HG02623 (cell line): ENCODE data around the gene SERPINA3.

Experiments used
- ATAC-seq: cut with Tn5 transposase; IDR thresholded peaks from one replicate; pipeline ENCODE4 v1.9.1; 2021; ENCODE audit warnings: moderate library complexity; ENCODE audit not compliant: unreplicated experiment

The SERPINA3 gene

DNA sequence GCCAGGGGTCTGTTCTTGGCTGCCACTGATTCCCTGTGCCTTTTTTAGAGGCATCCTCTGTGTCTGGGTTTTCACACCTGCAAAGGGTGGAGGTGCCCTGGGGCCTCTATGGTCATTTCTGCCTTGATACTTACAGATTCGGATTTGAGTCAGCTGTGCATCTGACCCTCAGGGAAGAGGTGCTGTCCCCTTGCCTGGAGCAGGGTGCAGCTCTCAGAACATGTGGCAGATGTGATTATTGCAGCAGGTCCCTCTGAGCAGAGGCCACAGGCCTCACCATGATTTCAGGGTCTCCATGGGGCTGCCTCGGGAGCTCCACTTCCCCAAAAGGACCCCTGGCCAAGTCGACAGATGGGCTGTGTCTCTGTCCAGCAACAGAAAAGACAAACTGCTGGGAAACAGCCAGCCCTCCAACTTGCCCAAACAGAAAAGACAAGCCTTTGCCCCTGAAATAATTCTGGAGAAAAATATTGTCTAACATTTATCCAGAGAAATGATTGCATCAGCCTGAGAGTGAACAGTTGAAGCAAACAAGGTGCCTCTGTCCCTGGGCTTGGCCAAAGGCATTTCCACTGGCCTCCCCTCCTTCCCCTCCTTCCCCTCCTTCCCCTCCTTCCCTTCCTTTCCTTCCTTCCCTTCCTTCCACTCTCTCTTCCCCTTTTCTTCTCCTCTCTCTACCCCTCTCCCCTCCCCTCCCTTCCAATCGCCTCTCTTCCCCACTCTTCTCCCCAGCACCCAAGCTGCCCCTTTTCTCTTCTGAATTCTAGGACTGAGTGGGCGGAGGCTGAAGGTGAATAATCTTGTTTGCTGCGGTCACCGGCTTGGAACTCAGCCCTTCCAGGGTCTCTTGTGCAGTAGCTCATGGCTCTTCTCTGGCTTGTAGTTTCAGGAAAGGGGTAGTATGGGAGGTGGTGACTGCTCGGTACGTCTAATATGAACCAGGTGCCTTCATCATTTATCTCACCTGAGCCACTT, 676 bp downstream of the SERPINA3 start:
- ATAC-seq = no peak

DNA sequence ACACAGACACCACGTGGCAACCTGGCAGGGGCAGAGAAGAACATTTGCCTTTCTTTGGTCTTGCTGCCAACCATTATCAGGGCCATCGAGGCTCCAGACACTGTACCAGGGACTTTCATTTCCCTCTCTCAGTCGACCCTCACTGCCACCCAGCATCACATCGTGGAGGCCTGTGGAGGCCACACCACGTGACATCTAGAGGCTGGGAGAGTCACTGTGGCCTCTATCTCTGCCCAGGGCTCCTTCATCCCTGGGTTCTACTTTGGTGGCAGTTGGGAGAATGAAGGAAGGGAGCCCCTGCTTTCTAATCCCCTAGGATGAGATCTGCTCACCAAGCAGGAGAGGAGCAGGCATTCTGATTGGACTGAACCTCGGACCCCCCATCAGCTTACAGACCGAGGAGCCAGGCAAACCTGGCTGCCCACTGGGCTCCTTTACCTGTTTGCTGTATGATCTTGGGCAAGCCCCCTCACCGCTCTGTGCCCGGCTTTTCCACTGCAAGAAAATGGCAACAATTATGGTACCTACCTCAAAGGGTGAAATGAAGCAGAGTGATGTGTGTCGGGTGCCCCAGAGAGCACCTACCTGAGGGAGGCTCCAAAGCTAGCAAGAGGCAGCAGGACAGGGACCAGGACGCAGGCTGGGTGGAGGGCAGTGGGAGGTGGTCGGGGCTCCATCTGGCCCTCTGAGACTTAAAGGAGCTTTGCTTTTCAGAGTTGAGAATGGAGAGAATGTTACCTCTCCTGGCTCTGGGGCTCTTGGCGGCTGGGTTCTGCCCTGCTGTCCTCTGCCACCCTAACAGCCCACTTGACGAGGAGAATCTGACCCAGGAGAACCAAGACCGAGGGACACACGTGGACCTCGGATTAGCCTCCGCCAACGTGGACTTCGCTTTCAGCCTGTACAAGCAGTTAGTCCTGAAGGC, 1.8 kb downstream of the SERPINA3 start:
- ATAC-seq = no peak

DNA sequence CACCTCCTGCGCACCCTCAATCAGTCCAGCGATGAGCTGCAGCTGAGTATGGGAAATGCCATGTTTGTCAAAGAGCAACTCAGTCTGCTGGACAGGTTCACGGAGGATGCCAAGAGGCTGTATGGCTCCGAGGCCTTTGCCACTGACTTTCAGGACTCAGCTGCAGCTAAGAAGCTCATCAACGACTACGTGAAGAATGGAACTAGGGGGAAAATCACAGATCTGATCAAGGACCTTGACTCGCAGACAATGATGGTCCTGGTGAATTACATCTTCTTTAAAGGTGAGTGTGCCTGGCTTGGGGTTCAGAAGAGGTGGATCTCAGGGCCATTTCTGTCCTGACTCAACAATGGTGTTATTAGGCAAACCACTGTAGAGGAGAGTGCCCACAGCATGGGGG, 2.6 kb downstream of the SERPINA3 start:
- no peak for ATAC-seq

DNA sequence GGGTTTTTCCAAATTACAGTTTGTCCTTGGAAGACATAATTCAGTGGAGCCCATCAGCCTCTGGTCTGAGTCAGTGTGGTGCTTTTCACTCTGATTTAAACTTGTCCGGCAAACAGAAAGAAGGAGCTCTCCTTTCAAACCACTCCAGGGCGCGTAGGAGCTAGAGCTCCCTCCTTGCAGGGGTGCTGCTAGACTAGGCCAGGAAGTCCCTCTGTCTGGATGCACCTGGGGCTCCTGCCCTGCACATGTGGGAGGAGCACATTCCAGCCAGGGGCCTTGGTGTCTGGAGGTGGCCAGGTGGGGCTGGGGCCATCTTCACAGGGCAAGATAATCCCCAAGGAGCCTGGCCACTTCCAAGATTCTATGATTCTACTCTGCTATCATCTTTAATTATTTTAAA, 3.1 kb downstream of the SERPINA3 start:
- ATAC-seq = no peak

DNA sequence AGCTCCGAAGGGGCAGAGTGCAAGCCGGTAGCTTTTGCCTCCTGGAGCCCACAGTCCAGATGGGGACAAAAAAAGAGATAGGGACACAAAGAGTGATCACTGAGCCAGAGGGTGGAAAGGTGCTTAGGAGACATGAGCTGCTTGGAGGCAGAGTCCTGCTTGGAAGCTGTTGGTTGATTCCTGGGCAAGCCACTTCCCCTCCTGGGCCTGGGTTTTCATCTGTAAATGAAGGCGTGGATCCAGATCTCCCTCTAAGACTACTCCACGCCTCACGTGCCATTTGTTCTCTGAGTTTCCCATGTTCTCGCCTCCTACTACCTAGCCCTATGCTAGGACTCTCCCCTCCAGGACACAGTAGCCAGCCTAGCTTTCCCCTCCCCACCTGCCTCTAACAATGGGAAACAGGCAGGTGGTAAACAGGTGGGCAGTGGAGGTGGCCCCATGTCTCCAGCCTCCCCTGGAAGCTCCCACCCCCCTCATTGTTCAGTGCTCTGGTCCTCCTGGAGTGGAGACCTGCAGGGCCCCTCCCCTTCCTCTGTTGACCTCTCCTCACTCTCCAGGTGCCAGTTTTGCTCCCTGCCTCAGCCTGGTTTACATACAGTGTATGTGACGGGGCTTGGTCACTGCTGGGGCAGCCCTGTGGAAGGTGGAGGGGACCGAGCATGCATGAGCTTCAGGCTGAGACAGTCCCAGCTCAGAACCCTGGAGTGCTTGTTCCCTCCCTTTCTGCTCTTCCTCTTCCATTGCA, 3.8 kb downstream of the SERPINA3 start:
- no peak for ATAC-seq

DNA sequence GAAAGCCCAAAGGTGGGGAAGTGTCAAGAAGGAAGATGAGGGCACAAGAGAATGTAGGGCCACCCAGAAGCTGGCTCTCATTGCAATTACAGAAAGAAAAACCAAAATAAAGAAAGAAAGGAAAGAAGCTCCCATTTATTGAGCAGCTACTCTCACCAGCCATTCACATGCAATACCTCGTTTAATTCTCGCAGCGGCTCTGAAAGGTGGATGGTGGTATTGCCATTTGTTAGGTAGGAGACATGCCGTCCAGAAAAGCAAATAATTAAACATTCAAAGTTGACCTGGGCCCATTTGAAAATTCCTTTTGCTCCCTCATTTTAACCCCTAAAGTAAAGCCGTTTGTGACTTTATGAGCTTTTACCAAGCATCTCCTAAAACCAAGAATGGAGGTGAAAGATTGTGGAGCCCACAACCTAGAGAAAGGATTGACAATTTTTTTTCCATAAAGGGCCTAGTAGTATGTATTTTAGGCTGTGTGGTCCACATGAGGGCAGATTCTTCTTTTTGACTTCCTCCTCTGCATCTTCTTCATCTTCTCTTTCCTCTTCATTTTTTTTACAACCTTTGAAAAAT, 5.3 kb downstream of the SERPINA3 start:
- no peak for ATAC-seq

DNA sequence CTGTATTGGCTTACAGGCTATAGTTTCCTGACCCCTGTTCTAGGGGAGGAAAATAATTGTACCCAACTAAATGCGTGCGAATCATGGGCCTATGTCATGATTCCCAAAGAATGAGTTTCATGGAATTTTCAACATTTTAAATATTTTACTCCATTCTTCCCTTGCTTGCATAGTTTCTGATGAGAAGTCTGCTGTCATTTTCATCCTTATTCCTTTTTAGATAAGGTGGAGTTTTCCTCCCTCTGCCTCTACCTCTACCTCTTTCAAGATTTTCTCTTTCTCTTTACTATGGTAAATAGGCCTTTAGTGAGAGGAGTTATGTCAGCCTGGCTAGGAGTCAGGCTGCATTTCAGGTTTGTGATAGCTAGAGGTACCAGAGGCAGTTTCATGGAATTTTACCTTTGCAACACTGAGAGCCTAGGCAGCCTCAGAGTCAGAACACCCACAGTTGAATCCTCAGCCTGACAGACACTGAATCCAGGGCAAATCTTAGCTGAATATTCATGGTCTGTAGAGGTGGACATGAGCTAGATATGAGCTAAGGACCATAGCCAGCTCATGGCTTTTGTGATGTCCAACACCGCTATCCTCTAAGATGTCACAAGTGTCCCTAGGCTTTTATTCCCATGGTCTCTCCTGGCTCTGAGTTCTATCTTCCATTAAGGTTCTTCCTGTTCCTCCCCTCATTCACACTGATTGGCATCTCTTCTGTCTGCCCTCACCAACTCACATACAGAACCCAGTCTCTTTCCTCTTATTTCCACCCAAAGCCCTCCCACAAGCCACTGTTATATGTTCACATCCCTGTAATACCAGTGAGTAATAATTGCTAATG, 6.0 kb downstream of the SERPINA3 start:
- no peak for ATAC-seq

DNA sequence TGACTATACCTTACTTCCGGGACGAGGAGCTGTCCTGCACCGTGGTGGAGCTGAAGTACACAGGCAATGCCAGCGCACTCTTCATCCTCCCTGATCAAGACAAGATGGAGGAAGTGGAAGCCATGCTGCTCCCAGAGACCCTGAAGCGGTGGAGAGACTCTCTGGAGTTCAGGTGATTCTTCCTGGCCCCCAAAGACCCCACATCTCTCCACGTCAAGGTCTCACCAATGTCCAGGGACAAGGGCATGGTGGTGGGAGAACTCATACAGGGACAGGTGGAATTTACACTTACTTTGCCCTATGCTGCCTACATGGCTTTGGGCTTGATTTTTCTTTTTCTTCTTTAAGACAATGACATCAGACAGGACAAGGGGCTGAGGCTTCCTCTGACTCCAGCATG, 7.1 kb downstream of the SERPINA3 start:
- ATAC-seq = no peak

DNA sequence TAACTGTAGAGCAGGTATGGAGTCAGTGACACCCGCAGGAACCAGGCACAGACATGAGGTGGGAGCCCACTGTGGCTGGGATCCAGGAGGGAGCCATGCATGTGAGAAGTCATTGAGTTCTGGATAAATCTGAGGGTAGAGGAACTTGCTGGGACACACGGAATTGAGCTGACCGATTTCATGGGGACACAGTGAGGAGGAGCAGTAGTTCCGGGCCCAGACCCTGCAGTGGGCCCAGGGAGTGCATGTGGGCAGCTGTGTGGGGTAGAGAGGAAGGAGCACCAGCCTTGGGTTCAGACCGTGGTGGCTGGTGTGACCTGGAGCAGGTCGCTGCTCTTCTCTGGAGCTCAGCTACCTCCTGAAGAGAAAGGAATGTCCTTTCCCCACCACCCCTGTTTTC, 8.4 kb downstream of the SERPINA3 start:
- no peak for ATAC-seq

DNA sequence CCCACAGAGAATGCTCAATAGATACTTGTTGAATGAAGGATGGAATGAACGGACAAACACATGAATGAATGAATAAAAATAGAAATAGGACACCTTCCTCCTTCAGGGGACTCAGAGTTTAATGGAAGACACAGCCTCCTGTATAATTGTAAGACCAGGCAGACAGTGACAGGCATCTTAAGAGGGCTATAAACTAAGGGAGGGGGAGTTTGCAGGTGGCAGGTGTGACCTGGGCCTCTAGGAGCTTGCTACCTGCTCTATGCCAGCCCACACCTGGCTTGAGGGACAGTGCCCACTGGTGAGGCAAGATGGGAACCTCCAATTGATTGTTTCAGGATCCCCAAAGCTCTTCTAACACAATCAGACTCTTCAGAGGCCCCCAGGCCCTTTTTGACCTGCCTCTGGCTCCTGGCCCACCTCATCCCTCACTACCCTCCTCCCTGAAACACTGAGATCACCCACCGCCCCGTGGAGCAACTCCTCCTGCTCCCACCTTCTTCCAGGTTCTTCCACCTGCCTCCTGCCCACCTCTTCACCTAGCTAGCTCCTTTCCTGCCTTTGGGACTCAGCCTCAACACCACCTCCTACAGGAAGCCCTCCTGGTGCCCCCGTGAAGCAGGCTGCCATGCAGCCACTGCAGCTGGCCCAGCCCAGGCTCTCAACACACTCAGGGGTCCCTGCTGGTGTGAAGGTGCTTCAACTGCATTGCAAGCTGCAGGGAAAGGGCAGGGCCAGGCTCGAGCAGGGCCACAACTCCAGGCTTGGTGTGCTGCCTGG, 9.4 kb downstream of the SERPINA3 start:
- no peak for ATAC-seq

DNA sequence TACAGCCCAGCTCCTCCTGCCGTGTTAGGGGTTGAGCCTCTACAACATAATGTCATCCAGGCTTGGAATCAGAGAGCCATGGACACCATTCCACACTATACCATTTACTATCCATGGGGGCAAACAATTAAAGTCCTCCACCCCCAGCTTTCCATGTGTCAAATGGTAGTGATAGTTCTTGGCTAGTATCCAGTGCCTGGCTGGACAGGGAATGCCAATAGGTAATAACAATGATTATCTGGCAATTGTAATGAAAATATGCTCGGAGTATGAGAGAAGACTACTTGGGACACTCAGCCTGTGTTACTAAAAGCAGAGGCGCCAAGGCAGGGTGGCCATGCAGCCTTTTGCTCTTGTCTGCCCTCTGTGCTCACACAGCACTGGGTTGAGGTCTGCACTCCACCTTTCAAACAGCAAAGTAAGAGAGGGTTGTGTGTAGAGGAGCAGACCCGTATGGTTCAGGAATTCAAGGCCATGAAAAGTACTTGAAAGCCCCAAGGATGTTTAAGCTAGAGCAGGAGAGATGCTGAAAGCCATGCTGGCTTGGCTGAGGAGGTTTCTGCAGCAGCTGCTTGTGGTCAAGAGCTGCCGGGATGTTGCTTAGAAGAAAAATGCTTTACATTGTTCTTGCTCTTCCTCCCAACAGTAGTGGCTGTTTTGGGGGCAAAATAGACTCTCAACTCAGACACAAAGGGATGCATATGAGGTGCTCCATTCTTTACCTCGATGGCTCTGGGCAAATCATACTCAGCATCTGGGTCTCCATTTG, 10.6 kb downstream of the SERPINA3 start:
- ATAC-seq = no peak

DNA sequence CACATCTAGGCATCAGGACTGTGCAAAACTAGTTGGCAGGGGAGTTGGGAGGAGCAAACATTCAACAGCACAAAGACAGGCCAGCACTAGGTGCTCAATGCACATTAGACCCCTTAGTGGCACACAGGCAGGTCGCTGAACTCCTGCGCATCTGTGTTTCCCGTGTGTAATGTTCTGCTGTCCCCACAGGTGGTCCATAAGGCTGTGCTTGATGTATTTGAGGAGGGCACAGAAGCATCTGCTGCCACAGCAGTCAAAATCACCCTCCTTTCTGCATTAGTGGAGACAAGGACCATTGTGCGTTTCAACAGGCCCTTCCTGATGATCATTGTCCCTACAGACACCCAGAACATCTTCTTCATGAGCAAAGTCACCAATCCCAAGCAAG, 11.2 kb downstream of the SERPINA3 start:
- ATAC-seq = no peak

DNA sequence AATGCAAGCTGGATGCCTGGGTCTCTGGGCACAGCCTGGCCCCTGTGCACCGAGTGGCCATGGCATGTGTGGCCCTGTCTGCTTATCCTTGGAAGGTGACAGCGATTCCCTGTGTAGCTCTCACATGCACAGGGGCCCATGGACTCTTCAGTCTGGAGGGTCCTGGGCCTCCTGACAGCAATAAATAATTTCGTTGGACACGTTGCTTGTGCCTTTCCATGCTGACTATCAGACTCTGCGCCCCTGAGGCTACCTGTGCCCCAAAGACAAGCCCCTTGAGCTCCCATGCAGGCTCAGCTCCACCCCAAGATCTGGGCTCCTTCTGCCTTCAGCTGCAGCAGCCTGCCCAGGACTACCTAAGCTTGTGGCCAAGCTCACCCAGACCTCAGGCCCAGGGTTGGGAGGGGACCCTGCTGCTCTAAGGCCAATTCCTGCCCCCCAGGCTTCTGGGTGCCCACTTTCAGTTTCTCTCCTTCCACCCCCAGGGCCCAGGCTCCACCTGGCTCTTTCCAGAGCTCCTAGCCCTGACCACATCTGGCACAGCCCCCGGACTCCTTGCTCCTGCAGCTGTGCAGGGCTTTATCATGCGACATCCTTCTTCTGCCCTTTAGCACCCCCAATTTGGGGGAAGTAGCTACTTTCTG, 11.8 kb downstream of the SERPINA3 start:
- ATAC-seq = no peak

DNA sequence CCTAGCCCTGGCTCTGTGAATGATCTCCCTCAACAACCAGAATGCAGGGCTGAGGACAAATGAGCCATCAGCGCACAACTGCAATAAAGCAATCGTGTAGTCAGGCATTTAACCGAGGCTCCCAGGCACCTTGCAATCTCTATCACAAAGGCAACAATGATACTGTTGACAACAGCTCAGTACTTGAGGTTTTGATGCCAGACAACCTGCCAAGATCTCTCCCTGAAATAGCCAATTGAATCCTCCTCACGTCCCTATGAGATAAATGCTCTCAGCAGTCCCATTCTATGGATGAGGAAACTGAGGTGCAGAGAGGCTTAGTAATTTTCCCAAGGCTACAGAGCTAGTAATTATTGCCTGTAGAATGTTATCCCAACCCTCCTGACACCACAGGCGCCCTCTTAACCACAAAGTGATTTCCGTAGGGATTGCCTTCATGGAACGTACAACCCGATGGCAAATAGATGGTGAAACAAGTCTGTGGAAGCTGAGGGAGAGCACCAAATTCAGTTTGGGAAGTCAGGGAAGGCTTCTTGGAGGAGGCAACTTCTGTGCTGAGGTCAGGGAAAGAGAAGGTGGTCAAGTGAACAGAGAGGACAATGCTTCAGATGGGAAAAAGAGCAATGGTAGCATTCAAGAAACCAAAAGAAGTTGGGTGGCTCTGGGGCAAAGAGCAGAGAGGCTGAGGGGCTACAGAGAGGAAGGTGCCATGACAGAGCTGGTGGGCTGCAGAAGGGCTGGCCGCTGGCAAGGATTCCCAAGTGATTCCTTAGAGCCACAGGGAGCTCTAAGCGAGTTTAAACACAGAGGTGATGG, 12.6 kb downstream of the SERPINA3 start:
- ATAC-seq = no peak

DNA sequence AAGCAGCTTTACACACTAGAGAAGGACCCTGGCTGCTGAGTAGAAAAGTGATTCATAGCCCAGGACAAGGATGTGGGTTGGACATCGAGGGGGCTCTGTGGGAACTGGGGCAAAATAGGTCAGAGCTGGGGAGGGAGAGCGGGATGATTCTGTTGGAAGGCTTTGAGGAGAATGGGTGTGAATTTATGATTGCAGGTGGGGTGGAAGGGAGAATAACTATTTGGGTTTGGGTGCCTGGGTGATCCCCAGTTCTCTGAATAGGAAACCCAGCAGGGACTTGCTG, 13.1 kb downstream of the SERPINA3 start:
- no peak for ATAC-seq

DNA sequence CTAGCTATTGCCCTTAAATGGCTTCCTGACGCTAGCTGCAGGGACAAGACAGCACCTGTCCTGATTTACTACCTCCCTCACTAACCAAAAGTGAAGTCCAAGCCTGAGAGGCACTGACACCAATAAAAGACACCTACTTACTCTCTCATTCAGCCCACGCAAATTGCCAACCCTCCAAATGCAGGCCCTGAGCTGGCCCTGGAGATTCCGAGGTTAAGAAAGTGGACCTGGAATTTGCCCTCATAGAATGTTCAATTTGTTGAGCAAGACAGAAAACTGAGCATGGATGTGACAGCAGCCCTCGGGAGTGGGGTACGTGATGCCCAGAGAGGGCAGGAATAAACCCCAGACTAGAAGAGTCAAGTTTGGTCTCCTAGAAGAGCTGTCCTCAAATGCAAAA, 16.4 kb downstream of the SERPINA3 start:
- no peak for ATAC-seq

DNA sequence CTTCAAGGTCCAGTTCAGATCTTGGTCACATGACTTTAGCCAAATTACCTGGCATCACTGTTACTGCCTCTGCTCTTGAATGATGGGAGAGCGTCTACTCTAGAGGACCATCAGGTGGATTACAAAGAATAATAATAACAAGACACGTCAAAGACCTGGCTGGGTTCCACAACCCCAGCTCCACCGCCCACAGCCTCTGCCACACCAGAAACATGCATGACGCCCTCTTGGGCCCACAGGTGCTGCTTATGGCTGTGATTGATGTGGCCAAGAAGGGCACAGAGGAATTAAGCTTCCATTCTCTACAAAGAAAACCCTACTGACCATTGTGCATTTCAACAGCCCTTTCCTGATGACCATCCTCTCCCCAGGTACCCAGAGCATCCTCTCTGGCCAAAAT, 18.2 kb downstream of the SERPINA3 start:
- ATAC-seq = no peak
